KG1 (cell line): ENCODE results near the gene HOXC6.

Experiments used
- DNase-seq: peaks from one replicate; lab custom pipeline; 2025; lab: John Stamatoyannopoulos, UW

Gene HOXC6

GRCh38 chr12:54028314-54029201 lies at the start of gene HOXC6:
Gene HOXC6, plus strand, starts transcription at chr12:54028440. Its CDS starts 82 bp downstream, at chr12:54028522.
- DNase-seq: no peak

- no peak for DNase-seq
Observed at GRCh38 chr12:53978477-53979356, 49.5 kb upstream of the HOXC6 start.

- no peak for DNase-seq
Observed at GRCh38 chr12:53980104-53980801, 48.0 kb upstream of the HOXC6 start.

- DNase-seq: no peak
Observed at GRCh38 chr12:53980802-53981496, 47.3 kb upstream of the HOXC6 start.

GRCh38 chr12:53981634-53982565 lies 46.3 kb upstream of the HOXC6 start:
- DNase-seq: no peak

GRCh38 chr12:53982648-53983567 lies 45.3 kb upstream of the HOXC6 start:
- no peak for DNase-seq

- no peak for DNase-seq
Observed at GRCh38 chr12:53983568-53983949, 44.7 kb upstream of the HOXC6 start.

- DNase-seq: no peak
Observed at GRCh38 chr12:53983950-53984572, 44.2 kb upstream of the HOXC6 start.

GRCh38 chr12:53984901-53985691 lies 43.1 kb upstream of the HOXC6 start, which contains the start of gene HOXC10:
Gene HOXC10, plus strand, starts transcription at chr12:53985146. Its CDS starts 114 bp downstream, at chr12:53985260.
- no peak for DNase-seq

GRCh38 chr12:53985692-53985993 lies 42.6 kb upstream of the HOXC6 start:
- no peak for DNase-seq

GRCh38 chr12:53985994-53986685 lies 42.1 kb upstream of the HOXC6 start:
- no peak for DNase-seq

- DNase-seq: no peak
Observed at GRCh38 chr12:53986686-53987483, 41.4 kb upstream of the HOXC6 start.

GRCh38 chr12:53987787-53988230 lies 40.4 kb upstream of the HOXC6 start:
- no peak for DNase-seq

- no peak for DNase-seq
Observed at GRCh38 chr12:53988541-53989226, 39.6 kb upstream of the HOXC6 start.

GRCh38 chr12:53989227-53990113 lies 38.8 kb upstream of the HOXC6 start:
- no peak for DNase-seq
